Fibroblast of villous mesenchyme (primary cell): ENCODE data around the gene FILIP1. TPM values are rescaled to one million over a fixed set of nuclear protein-coding genes. Genes with fewer than 3 reads are reported as not detected.

Experiments
- DNase-seq: peaks from one replicate; pipeline ENCODE4 v3.0.0-alpha.2; 2010; ENCODE audit warnings: low read depth
- H3K4me3 ChIP-seq: 2 replicates; pipeline ENCODE4 v1.5.1; 2011; ENCODE audit warnings: low read depth, mild to moderate bottlenecking, low read length
- CTCF ChIP-seq: IDR thresholded peaks from 2 replicates; pipeline ENCODE4 v1.5.1; 2012; ENCODE audit warnings: low read depth, mild to moderate bottlenecking, low read length; ENCODE audit not compliant: insufficient read depth
- total RNA-seq: library from RNA; depleted of rRNA; stranded (reverse); fragments of >200 nt; gene quantifications from 2 replicates; pipeline ENCODE4 v1.2.3, GENCODE V29; 2012

The FILIP1 gene
- total RNA-seq, 1 donor = 0.43 TPM

DNA sequence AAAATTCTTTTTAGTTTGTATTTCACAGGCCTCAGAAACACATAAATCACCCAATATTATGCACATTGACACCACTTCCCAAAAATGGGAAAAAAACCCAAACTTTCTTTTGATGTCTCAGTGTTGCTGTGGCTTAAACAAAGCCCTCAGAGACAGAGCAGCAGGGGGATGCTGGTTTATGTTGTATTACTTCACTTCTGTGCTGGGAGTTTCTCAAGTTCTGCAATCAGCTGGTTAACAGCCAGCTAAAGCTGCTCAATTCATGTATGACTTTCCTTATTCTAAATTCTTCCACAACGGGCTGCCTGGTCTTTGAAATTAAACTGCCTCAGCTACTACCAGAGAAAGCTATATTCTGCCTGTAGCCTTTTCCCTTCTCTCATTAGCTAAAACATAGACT, 5.6 kb downstream of the FILIP1 start:
- peak; percentile 66 for DNase-seq
- TF ChIP-seq CTCF = no peak
- H3K4me3 ChIP-seq = no peak overlapping the region

DNA sequence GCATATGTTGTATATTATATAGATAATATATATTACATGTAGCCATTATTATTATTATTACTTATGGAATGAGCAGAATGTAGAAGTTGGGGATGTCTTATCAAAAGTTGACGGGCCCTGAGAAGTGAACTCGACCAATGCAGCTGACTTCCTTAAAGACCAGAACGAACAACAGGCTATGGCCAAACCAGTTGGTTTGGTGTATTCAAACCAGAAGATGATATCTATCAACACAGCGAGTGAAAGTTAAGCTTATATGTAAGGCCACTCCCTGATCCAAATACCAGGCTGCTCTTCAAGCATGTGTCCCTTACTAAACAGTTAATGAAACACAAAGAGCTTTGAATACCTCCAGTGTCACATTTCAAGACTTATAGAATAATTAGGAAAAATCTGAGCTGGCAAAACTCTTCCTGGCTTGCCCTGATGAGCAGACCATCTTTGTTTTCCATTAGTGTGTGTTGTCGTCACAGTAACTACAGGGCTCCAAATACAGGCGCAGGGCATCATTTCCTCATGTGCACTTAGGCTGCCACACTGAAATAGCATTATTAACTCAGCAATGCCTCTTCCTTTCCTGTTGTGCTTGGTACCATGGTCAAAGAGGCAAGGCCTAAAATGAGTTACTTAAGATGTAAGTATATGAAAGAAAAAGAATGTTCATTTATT, 6.6 kb downstream of the FILIP1 start:
- H3K4me3 ChIP-seq = no peak overlapping the region
- TF ChIP-seq CTCF = no peak
- no peak for DNase-seq

DNA sequence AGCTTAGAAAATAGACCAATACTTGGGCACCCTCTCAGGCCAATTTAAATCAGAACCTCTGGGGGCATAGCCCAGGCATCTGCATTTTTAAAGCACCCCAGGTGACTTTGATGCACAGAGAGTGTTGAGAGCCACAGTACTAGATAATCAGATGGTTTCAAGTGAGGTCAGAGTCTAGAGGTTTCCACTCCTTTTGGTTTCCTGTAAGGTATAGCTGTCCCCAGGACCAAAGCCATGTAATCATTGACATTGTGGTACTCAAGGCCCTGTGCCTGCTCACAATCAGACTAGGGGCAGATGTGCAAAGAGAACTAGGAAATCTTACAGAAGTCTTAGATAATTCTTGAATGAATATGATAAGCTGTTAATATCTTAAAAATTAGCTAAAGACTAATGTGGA, 9.1 kb downstream of the FILIP1 start:
- no peak for TF ChIP-seq CTCF
- H3K4me3 ChIP-seq = no peak overlapping the region
- DNase-seq = no peak

GRCh38 chr6:75483136-75483952, 10.3 kb downstream of the FILIP1 start:
- DNase-seq = no peak
- no peak overlapping the region for H3K4me3 ChIP-seq
- TF ChIP-seq CTCF = no peak

DNA sequence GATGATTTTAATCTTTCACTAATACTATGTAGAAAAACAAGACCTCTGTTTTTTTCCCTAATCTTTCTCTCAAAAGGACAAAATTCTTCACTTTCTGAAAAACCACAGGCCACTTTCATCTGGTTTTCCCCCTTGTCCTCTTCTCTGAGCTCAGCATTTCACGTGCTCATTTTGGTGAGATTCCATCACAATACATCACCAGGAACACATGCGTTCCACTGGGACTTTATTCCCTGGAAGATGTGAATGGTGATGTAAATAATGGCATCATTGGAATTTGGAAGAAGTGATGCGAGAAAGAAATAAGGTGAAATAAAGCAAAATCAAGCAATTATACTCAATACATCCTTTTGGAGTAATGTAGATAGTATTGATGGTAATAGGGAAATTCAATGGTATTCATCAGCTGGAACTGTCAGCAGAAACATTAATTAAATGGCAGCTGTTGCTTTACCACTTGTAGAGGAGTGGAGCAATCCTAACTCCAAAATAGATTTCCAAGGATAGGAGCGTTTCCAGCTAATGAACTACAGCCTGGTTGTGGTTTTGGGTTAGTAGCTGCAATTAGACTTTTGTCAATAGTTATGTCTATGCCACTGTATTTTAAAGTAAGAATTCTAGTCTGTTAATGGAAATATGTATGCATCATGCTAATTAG, 11.5 kb downstream of the FILIP1 start:
- H3K4me3 ChIP-seq = no peak overlapping the region
- peak; percentile 49 for DNase-seq
- no peak for TF ChIP-seq CTCF

GRCh38 chr6:75481394-75481793, 12.2 kb downstream of the FILIP1 start:
- no peak for DNase-seq
- TF ChIP-seq CTCF = no peak
- no peak overlapping the region for H3K4me3 ChIP-seq
